ENCODE measurements around the gene VSTM4.

DNA sequence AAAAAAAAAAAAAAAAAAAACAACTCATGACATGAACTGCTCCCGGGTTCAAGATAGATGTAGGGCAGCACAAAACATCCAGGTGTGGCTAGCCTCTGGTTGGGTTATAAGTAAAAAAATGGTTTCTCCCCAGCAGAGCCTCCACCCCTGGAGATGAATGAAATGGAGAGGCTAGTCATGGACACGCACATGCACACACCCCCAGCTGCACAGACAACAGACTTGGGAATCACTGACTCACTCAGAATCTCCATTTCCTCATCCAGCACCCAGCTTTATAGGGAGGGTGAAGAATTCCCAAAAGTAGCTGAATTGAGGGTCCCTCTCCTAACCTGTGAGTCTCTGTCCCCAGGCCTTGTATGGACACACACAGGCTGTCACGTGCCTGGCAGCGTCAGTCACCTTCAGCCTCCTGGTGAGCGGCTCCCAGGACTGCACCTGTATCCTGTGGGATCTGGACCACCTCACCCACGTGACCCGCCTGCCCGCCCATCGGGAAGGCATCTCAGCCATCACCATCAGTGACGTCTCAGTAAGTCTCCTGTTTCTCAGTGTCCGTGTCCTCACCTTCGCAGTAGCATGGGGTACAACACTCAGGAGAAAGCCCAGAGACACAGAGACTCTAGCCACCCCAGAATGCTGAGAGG lies 140.7 kb downstream of the VSTM4 start:
- TF ChIP-seq, protein P1, sequence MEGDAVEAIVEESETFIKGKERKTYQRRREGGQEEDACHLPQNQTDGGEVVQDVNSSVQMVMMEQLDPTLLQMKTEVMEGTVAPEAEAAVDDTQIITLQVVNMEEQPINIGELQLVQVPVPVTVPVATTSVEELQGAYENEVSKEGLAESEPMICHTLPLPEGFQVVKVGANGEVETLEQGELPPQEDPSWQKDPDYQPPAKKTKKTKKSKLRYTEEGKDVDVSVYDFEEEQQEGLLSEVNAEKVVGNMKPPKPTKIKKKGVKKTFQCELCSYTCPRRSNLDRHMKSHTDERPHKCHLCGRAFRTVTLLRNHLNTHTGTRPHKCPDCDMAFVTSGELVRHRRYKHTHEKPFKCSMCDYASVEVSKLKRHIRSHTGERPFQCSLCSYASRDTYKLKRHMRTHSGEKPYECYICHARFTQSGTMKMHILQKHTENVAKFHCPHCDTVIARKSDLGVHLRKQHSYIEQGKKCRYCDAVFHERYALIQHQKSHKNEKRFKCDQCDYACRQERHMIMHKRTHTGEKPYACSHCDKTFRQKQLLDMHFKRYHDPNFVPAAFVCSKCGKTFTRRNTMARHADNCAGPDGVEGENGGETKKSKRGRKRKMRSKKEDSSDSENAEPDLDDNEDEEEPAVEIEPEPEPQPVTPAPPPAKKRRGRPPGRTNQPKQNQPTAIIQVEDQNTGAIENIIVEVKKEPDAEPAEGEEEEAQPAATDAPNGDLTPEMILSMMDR (IDR thresholded peaks at IDR 0.05), result no peak
- no peak for TF ChIP-seq POLR2A (IDR thresholded peaks at IDR 0.05)

Data from adrenal gland (tissue), 5 donors.